ENCODE measurements around the gene MRM2. TPM values are rescaled to one million over a fixed set of nuclear protein-coding genes. Genes with fewer than 3 reads are reported as not detected.

MRM2 gene
- total RNA-seq, 1 donor, result 20.7 TPM

- no peak overlapping the region for H3K4me3 ChIP-seq (ENCODE audit: low read depth, low read length)
- no peak for DNase-seq (ENCODE audit: low read depth)
- TF ChIP-seq, protein P1, sequence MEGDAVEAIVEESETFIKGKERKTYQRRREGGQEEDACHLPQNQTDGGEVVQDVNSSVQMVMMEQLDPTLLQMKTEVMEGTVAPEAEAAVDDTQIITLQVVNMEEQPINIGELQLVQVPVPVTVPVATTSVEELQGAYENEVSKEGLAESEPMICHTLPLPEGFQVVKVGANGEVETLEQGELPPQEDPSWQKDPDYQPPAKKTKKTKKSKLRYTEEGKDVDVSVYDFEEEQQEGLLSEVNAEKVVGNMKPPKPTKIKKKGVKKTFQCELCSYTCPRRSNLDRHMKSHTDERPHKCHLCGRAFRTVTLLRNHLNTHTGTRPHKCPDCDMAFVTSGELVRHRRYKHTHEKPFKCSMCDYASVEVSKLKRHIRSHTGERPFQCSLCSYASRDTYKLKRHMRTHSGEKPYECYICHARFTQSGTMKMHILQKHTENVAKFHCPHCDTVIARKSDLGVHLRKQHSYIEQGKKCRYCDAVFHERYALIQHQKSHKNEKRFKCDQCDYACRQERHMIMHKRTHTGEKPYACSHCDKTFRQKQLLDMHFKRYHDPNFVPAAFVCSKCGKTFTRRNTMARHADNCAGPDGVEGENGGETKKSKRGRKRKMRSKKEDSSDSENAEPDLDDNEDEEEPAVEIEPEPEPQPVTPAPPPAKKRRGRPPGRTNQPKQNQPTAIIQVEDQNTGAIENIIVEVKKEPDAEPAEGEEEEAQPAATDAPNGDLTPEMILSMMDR (IDR thresholded peaks at IDR 0.05; ENCODE audit: insufficient read depth, low read length), result no peak
Measured at GRCh38 chr7:2214636-2215035, 27.4 kb downstream of the MRM2 start.

DNA sequence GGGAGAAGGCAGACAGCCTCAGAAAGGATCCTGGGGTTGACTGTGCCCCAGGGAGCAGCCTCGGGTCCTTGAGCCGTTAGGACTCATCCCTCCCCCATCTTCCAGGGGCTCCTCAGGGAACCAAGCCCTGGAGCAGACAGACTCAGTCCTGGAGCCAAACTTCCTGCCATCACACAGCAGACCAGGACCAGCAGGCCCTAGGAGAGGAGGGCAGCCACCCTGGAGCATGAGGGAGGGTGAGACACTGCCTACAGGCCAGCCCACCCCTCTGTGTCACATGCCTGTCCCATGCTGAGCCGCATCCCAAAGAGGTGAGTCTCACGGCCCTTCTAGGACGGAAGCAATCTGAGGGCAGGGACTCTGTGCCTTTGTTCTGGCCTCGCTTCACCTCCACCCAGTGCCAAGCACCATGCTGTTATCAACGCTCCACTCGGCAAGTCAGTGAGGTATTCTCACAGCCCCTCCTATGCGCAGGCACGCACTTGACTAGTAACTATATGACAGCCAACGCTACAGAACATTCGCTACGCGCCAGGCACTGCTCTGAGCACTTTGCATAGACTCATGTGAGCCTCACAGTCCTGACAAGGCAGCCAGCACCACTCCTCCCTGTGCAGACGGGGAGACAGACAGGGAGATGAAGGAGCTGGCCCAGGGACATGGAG lies 28.3 kb downstream of the MRM2 start:
- DNase-seq (ENCODE audit: low read depth), result no peak
- TF ChIP-seq, protein P1 (IDR thresholded peaks at IDR 0.05; ENCODE audit: insufficient read depth, low read length), result no peak

GRCh38 chr7:2212906-2213305 lies 29.1 kb downstream of the MRM2 start:
- no peak for DNase-seq (ENCODE audit: low read depth)
- TF ChIP-seq, protein P1 (IDR thresholded peaks at IDR 0.05; ENCODE audit: insufficient read depth, low read length), result no peak
- H3K4me3 ChIP-seq (ENCODE audit: low read depth, low read length), result no peak overlapping the region

More for the DNA sequence above, 28.3 kb downstream of the MRM2 start:
- H3K4me3 ChIP-seq (ENCODE audit: low read depth, low read length), result no peak overlapping the region

DNA sequence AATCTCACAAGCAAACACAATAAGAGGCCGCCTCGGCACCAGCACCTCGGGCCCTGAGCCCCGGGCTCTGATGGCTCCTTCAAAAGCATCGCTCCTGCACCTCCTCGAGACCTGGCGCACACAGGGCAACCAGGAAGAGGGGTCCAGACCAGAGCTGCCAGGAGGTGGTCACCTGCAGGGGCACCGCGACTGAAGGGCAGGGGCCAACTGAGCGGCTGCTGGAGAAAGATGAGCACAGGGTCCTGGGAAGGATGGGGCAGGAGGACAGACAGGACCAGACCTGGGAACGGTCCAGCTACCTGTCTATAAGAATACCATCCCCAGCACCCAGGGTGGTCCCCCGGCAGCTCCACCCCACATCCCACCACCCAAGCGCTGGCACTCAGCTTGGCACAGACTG lies 30.1 kb downstream of the MRM2 start:
- no peak for DNase-seq (ENCODE audit: low read depth)
- TF ChIP-seq, protein P1 (IDR thresholded peaks at IDR 0.05; ENCODE audit: insufficient read depth, low read length), result no peak
- H3K4me3 ChIP-seq (ENCODE audit: low read depth, low read length), result no peak overlapping the region

GRCh38 chr7:2211259-2211880 lies 30.6 kb downstream of the MRM2 start:
- TF ChIP-seq, protein P1 (IDR thresholded peaks at IDR 0.05; ENCODE audit: insufficient read depth, low read length), result no peak
- no peak overlapping the region for H3K4me3 ChIP-seq (ENCODE audit: low read depth, low read length)
- no peak for DNase-seq (ENCODE audit: low read depth)

DNA sequence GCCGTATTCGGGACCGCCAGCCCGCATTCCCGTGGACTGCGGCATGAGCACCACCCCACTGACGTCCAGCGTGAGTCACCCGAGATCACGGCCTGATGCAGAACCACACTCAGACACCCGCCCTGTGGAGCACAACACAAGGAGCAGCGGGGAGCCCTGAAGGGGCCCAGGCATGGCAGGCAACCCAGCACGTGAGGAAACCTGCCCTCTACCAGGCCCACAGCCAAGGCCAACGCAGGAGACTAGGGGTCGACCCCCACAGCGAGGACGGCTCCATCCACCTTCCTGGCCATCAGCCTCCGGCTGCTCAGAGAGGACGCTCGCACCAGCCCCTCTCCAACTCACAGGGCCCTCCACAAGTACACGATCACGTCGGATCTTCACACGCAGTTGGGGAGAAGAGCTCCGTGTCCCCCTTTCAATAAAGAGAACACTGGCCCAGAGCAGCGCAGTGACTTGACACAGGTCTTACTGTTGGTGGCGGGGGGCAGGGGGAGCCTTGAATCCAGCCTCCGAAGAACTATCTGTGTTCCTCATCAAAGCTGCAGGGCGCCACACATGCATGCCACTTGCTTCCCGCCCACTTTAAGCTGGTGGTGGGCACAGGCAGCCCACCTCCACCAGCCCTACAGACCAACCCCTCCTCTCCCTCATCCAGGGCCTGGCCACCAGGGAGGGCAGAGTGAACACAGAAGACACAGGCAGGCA lies 31.3 kb downstream of the MRM2 start:
- H3K4me3 ChIP-seq (ENCODE audit: low read depth, low read length), result no peak overlapping the region
- DNase-seq (ENCODE audit: low read depth), result no peak
- TF ChIP-seq, protein P1 (IDR thresholded peaks at IDR 0.05; ENCODE audit: insufficient read depth, low read length), result no peak

All from fibroblast of the aortic adventitia (primary cell).